ENCODE results near the gene PDE4D.

PDE4D gene

DNA sequence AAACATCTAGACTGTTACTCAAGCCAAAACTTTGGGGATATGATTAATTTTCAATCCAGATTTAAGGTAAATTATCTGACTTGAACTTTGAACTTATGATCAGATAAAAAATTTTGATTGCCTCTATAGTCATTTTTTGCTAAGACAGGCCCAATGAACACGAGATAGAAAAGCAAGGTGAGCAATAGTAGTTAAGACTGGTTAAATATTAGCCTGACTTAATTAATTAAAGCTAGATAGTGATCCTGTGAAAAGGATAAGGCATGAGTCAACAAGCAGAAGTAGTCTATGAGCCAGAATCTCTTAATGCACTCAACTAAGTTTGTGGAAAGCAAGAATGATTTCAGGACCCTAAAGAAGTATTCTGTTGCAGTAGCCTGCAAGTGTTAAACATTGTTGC is 66.5 kb downstream of the PDE4D start:
- no peaks in the 10 kb centered on the region for H3K27me3 ChIP-seq (ENCODE audit: insufficient read depth, poor library complexity, severe bottlenecking)
- no peak overlapping the region for H3K4me3 ChIP-seq (replicated peaks; ENCODE audit: insufficient read depth, low read length)
- TF ChIP-seq, protein P1, sequence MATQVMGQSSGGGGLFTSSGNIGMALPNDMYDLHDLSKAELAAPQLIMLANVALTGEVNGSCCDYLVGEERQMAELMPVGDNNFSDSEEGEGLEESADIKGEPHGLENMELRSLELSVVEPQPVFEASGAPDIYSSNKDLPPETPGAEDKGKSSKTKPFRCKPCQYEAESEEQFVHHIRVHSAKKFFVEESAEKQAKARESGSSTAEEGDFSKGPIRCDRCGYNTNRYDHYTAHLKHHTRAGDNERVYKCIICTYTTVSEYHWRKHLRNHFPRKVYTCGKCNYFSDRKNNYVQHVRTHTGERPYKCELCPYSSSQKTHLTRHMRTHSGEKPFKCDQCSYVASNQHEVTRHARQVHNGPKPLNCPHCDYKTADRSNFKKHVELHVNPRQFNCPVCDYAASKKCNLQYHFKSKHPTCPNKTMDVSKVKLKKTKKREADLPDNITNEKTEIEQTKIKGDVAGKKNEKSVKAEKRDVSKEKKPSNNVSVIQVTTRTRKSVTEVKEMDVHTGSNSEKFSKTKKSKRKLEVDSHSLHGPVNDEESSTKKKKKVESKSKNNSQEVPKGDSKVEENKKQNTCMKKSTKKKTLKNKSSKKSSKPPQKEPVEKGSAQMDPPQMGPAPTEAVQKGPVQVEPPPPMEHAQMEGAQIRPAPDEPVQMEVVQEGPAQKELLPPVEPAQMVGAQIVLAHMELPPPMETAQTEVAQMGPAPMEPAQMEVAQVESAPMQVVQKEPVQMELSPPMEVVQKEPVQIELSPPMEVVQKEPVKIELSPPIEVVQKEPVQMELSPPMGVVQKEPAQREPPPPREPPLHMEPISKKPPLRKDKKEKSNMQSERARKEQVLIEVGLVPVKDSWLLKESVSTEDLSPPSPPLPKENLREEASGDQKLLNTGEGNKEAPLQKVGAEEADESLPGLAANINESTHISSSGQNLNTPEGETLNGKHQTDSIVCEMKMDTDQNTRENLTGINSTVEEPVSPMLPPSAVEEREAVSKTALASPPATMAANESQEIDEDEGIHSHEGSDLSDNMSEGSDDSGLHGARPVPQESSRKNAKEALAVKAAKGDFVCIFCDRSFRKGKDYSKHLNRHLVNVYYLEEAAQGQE (IDR thresholded peaks at IDR 0.05; ENCODE audit: insufficient replicate concordance, low read depth), result no peak
- TF ChIP-seq GABPA (IDR thresholded peaks at IDR 0.05; ENCODE audit: low read depth), result no peak
- TF ChIP-seq, protein P2, sequence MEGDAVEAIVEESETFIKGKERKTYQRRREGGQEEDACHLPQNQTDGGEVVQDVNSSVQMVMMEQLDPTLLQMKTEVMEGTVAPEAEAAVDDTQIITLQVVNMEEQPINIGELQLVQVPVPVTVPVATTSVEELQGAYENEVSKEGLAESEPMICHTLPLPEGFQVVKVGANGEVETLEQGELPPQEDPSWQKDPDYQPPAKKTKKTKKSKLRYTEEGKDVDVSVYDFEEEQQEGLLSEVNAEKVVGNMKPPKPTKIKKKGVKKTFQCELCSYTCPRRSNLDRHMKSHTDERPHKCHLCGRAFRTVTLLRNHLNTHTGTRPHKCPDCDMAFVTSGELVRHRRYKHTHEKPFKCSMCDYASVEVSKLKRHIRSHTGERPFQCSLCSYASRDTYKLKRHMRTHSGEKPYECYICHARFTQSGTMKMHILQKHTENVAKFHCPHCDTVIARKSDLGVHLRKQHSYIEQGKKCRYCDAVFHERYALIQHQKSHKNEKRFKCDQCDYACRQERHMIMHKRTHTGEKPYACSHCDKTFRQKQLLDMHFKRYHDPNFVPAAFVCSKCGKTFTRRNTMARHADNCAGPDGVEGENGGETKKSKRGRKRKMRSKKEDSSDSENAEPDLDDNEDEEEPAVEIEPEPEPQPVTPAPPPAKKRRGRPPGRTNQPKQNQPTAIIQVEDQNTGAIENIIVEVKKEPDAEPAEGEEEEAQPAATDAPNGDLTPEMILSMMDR (IDR thresholded peaks at IDR 0.05; ENCODE audit: insufficient read depth, low read length), result no peak
- no peak for TF ChIP-seq SPI1 (IDR thresholded peaks at IDR 0.05; ENCODE audit: borderline replicate concordance, low read depth)
- no peak for TF ChIP-seq POLR2AphosphoS5 (IDR thresholded peaks at IDR 0.05; ENCODE audit: low read depth)
- DNase-seq (ENCODE audit: low read depth in 1 of 2, low spot score in 1 of 2), result no peak
- H3K27ac ChIP-seq (replicated peaks), result no peak overlapping the region

DNA sequence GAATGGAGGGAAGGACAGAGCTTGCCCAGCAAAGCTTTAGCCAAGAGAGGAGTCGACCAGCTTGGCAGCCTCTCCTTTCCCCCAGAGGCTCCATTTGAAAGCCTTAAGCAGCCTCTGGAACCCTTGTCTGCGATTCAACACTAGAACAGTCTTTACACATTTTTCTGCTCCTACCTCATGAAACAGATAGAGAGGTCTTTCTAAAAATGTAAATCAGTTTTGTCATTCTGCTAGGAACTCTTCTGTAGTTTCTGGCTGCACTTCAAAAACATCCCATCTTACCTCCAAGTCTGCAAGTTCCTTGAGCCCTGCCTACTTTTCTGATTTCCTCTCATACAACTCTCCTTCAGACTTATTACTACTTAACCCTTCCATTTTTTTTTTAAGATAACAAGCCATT is 70.1 kb downstream of the PDE4D start:
- Histone ChIP-seq H3K27me3 (ENCODE audit: insufficient read depth, poor library complexity, severe bottlenecking) (no peaks in the 10 kb centered on the region), H3K4me3 (replicated peaks; ENCODE audit: insufficient read depth, low read length) (no peak overlapping the region), H3K27ac (replicated peaks) (no peak overlapping the region)
- no peak for DNase-seq (ENCODE audit: low read depth in 1 of 2, low spot score in 1 of 2)
- TF ChIP-seq SPI1 (IDR thresholded peaks at IDR 0.05; ENCODE audit: borderline replicate concordance, low read depth) (no peak), POLR2AphosphoS5 (IDR thresholded peaks at IDR 0.05; ENCODE audit: low read depth) (no peak), GABPA (IDR thresholded peaks at IDR 0.05; ENCODE audit: low read depth) (no peak)
- TF ChIP-seq, protein P1 (IDR thresholded peaks at IDR 0.05; ENCODE audit: insufficient replicate concordance, low read depth), result no peak
- TF ChIP-seq, protein P2 (IDR thresholded peaks at IDR 0.05; ENCODE audit: insufficient read depth, low read length), result no peak

DNA sequence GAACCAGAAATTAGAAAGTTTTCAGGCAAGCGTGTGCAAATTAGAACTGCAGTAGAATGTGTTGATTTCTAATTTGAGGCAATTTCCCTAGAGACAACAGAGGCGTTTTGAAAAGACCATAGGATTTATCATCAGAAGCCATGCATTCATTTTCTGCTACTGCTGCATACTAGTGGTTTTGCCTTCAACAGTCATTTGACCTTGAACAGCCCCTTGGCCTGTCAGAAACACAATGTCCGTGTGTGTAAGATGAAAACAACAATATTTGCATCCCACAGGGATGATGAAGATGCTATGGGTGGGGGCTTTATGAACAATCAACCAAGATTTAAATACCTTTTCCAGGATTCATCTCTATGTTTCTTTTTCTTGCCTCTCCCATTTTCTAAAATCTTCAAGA is 73.7 kb downstream of the PDE4D start:
- TF ChIP-seq, protein P2 (IDR thresholded peaks at IDR 0.05; ENCODE audit: insufficient read depth, low read length), result no peak
- TF ChIP-seq GABPA (IDR thresholded peaks at IDR 0.05; ENCODE audit: low read depth) (no peak), POLR2AphosphoS5 (IDR thresholded peaks at IDR 0.05; ENCODE audit: low read depth) (no peak), SPI1 (IDR thresholded peaks at IDR 0.05; ENCODE audit: borderline replicate concordance, low read depth) (no peak)
- TF ChIP-seq, protein P1 (IDR thresholded peaks at IDR 0.05; ENCODE audit: insufficient replicate concordance, low read depth), result no peak
- no peak overlapping the region for H3K4me3 ChIP-seq (replicated peaks; ENCODE audit: insufficient read depth, low read length)
- H3K27ac ChIP-seq (replicated peaks), result no peak overlapping the region
- H3K27me3 ChIP-seq (ENCODE audit: insufficient read depth, poor library complexity, severe bottlenecking), result no peaks in the 10 kb centered on the region
- DNase-seq (ENCODE audit: low read depth in 1 of 2, low spot score in 1 of 2), result no peak
